Activated CD4-positive, alpha-beta T cell treated with anti-CD3 and anti-CD28 coated beads for 24 hours (primary cell): ENCODE results near the gene HOOK2.

Source experiments
- DNase-seq, 2 donors: peaks; one replicate each; pipeline ENCODE4 v3.0.0-alpha.2; 2020; ENCODE audit warnings: low read depth in 2 of 2

HOOK2 gene

GRCh38 chr19:12782424-12783290 is 7.3 kb upstream of the HOOK2 start:
- DNase-seq, result peak; percentile 86 to 87

GRCh38 chr19:12782174-12782423 is 6.7 kb upstream of the HOOK2 start:
- no peak for DNase-seq

GRCh38 chr19:12779162-12779993 is 4.0 kb upstream of the HOOK2 start:
- DNase-seq, result no peak

- no peak for DNase-seq
These were observed 3.5 kb upstream of the HOOK2 start for GRCh38 chr19:12778905-12779161.

- DNase-seq, result no peak
These were observed 2.9 kb upstream of the HOOK2 start for GRCh38 chr19:12778017-12778904.

- DNase-seq, result peak; percentile 77 to 78
These were observed 2.1 kb upstream of the HOOK2 start for GRCh38 chr19:12777217-12778016.

GRCh38 chr19:12773571-12773970 is 1.8 kb downstream of the HOOK2 start:
- no peak for DNase-seq

GRCh38 chr19:12772323-12772722 is 3.0 kb downstream of the HOOK2 start:
- DNase-seq, result no peak

- DNase-seq, result no peak
These were observed 4.4 kb downstream of the HOOK2 start for GRCh38 chr19:12770922-12771321.

- peak in 1 of 2 donors; percentile 47 for DNase-seq
These were observed 5.7 kb downstream of the HOOK2 start for GRCh38 chr19:12769689-12770088.

- DNase-seq, result no peak
These were observed 7.7 kb downstream of the HOOK2 start for GRCh38 chr19:12767666-12768065.

- no peak for DNase-seq
These were observed 8.2 kb downstream of the HOOK2 start for GRCh38 chr19:12767150-12767549.

GRCh38 chr19:12766051-12766521 is 9.3 kb downstream of the HOOK2 start:
- DNase-seq, result peak; percentile 69 to 82

GRCh38 chr19:12764698-12765097 is 10.7 kb downstream of the HOOK2 start:
- no peak for DNase-seq

- DNase-seq, result no peak
These were observed 12.3 kb downstream of the HOOK2 start for GRCh38 chr19:12763100-12763499.

- no peak for DNase-seq
These were observed 15.7 kb downstream of the HOOK2 start for GRCh38 chr19:12759686-12760085.

GRCh38 chr19:12757544-12758274 is 17.6 kb downstream of the HOOK2 start:
- DNase-seq, result peak; percentile 44 to 46

- no peak for DNase-seq
These were observed 19.0 kb downstream of the HOOK2 start for GRCh38 chr19:12756150-12756883.

GRCh38 chr19:12754465-12755196 is 20.7 kb downstream of the HOOK2 start:
- no peak for DNase-seq
